Parathyroid adenoma (tissue), 2 donors: ENCODE results near the gene BAZ1A.

Experiments
- H2AFZ ChIP-seq: fragments of 300-600 bp; sonication (generic); one replicate; pipeline ENCODE4 v1.7.0; 2017; ENCODE audit warnings: antibody characterized with exemption, mild to moderate bottlenecking
- H3K27ac ChIP-seq: fragments of 300-600 bp; sonication (generic); one replicate; pipeline ENCODE4 v1.7.0; 2017
- H3K27me3 ChIP-seq: fragments of 300-600 bp; sonication (generic); one replicate; pipeline ENCODE4 v1.7.0; 2017; ENCODE audit warnings: low read length; ENCODE audit not compliant: control insufficient read depth, insufficient read depth
- H3K36me3 ChIP-seq: fragments of 300-600 bp; sonication (generic); one replicate; pipeline ENCODE4 v1.7.0; 2017; ENCODE audit warnings: low read length; ENCODE audit not compliant: control insufficient read depth, insufficient read depth
- H3K4me1 ChIP-seq: fragments of 300-600 bp; sonication (generic); one replicate; pipeline ENCODE4 v1.7.0; 2017; ENCODE audit warnings: control low read depth
- H3K4me2 ChIP-seq: fragments of 300-600 bp; sonication (generic); one replicate; pipeline ENCODE4 v1.7.0; 2017; ENCODE audit warnings: low read length
- H3K4me3 ChIP-seq: fragments of 300-600 bp; sonication (generic); one replicate; pipeline ENCODE4 v1.7.0; 2017; ENCODE audit warnings: low read depth, low read length
- H3K79me2 ChIP-seq: fragments of 300-600 bp; sonication (generic); one replicate; pipeline ENCODE4 v1.7.0; 2017; ENCODE audit warnings: control low read depth
- H3K9ac ChIP-seq: fragments of 300-600 bp; sonication (generic); one replicate; pipeline ENCODE4 v1.7.0; 2017; ENCODE audit warnings: mild to moderate bottlenecking
- H3K9me3 ChIP-seq: fragments of 300-600 bp; sonication (generic); one replicate; pipeline ENCODE4 v1.7.0; 2017; ENCODE audit warnings: low read length; ENCODE audit not compliant: control insufficient read depth
- CTCF ChIP-seq: fragments of 300-600 bp; sonication (generic); IDR thresholded peaks from one replicate; pipeline ENCODE4 v1.7.0; 2017; ENCODE audit warnings: antibody characterized with exemption, mild to moderate bottlenecking
- donor health status: primary hyperparathyroidism.

Gene BAZ1A

DNA sequence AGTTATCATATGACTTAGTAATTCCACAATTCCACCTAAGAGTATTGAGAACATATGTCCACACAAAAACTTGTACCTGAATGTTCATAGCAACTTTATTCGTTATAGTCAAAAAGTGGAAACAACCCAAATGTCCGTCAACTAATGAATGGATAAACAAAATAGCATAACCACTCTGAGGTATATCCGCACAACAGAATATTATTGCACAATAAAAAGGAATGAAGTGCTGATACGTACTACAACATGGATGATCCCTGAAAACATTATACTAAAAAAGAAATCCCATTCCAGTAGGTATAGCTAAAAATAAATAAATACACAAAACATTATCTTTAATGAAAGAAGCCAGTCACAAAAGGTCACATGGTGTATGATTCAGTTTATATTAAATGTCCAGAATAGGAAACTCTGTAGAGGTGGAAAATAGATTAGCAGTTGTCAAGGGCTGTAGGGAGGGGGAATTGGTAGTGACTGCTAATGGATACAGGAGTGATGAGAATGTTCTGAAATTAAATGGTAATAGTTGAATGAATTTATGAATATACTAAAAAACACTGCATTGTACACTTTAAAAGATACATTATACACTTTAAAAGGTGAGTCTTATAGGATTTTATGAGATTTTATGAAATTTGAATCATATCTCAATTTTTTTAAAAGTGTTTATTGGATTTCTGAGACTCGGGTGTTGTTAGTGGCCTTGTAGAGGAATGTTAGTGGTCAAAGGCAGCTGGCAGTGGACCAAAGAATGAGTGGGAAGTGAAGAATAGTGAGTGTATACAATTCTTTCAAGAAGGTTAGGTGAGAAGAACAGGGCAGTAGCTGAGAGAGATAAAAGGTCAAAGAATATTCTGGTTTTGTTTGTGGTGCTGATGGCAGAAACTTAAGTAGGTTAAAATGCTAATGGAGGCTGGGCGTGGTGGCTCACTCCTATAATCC is 36.3 kb upstream of the BAZ1A start:
- H3K79me2 ChIP-seq, result no peaks in the 10 kb centered on the region
- TF ChIP-seq CTCF, result no peak
- no peak overlapping the region for H2AFZ ChIP-seq
- no peaks in the 10 kb centered on the region for H3K9me3 ChIP-seq
- no peaks in the 10 kb centered on the region for H3K27me3 ChIP-seq
- no peak overlapping the region for H3K4me2 ChIP-seq
- no peak overlapping the region for H3K9ac ChIP-seq
- H3K36me3 ChIP-seq, result no peaks in the 10 kb centered on the region
- no peak overlapping the region for H3K27ac ChIP-seq
- no peak overlapping the region for H3K4me3 ChIP-seq
- H3K4me1 ChIP-seq, result no peaks in the 10 kb centered on the region

DNA sequence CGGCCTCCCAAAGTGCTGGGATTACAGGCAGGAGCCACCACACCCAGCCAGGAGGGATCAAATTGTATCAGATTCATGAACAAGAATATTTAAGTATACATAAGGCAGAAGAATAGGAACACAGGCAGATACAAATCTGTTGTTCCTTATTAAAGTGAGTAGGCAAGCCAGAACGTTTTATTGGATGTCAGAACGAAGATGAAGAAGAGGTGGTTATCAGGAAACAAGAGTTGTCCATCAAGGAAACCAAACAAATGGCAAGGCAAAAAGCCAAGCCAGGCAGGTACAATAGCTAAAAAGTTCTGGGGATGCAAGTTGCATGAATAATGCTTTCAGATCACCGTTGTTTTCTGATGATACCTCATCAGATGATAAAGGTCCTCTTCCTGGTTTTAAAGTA is 31.1 kb upstream of the BAZ1A start:
- no peak for TF ChIP-seq CTCF
- no peak overlapping the region for H2AFZ ChIP-seq
- no peak overlapping the region for H3K4me3 ChIP-seq
- H3K4me2 ChIP-seq, result no peak overlapping the region
- H3K9me3 ChIP-seq, result no peaks in the 10 kb centered on the region
- H3K27me3 ChIP-seq, result no peaks in the 10 kb centered on the region
- no peaks in the 10 kb centered on the region for H3K79me2 ChIP-seq
- no peaks in the 10 kb centered on the region for H3K4me1 ChIP-seq
- H3K27ac ChIP-seq, result no peak overlapping the region
- no peak overlapping the region for H3K9ac ChIP-seq
- H3K36me3 ChIP-seq, result no peaks in the 10 kb centered on the region

GRCh38 chr14:34895277-34895676 is 20.1 kb upstream of the BAZ1A start:
- Histone ChIP-seq H3K4me3 (no peak overlapping the region), H3K4me2 (no peak overlapping the region), H3K9ac (no peak overlapping the region), H3K36me3 (no peaks in the 10 kb centered on the region), H3K79me2 (no peaks in the 10 kb centered on the region), H3K9me3 (no peaks in the 10 kb centered on the region), H3K27me3 (no peaks in the 10 kb centered on the region), H3K27ac (no peak overlapping the region), H2AFZ (no peak overlapping the region), H3K4me1 (no peaks in the 10 kb centered on the region)
- no peak for TF ChIP-seq CTCF

DNA sequence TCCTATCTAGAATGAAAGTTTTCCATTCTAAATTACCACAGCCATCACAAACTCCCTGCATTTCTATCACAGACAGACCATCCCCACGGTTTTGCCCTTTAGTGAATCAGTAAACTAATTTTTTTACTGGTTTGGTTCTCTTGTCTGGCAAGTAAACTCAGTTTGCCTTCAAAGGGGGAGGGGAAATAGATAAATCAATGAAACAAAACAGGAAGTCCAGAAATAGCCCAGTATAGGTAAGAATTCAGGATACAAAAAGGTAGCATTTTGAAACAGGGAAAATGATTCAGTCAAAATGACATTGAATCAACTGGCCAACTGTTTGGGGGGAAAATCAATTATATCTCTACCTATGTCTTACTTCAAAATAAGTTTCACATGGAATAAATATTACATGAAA is 15.8 kb upstream of the BAZ1A start:
- Histone ChIP-seq H3K4me1 (no peaks in the 10 kb centered on the region), H3K79me2 (no peaks in the 10 kb centered on the region), H3K36me3 (no peaks in the 10 kb centered on the region), H3K4me2 (no peak overlapping the region), H3K9me3 (no peaks in the 10 kb centered on the region), H3K27ac (no peak overlapping the region), H3K27me3 (no peaks in the 10 kb centered on the region), H3K9ac (no peak overlapping the region), H3K4me3 (no peak overlapping the region), H2AFZ (no peak overlapping the region)
- no peak for TF ChIP-seq CTCF

- Histone ChIP-seq H3K9ac (no peak overlapping the region), H3K36me3 (no peaks in the 10 kb centered on the region), H3K4me1 (no peaks in the 10 kb centered on the region), H2AFZ (no peak overlapping the region), H3K9me3 (no peaks in the 10 kb centered on the region), H3K4me3 (no peak overlapping the region), H3K27me3 (no peaks in the 10 kb centered on the region), H3K27ac (no peak overlapping the region), H3K79me2 (no peaks in the 10 kb centered on the region), H3K4me2 (no peak overlapping the region)
- no peak for TF ChIP-seq CTCF
Measured at GRCh38 chr14:34888186-34888585, 13.0 kb upstream of the BAZ1A start.
